ENCODE results near the gene PARD6B. TPM values are rescaled to one million over a fixed set of nuclear protein-coding genes. Genes with fewer than 3 reads are reported as not detected.

Gene PARD6B
- polyA plus RNA-seq, 1 donor from 2014 or later: 5.9 TPM

DNA sequence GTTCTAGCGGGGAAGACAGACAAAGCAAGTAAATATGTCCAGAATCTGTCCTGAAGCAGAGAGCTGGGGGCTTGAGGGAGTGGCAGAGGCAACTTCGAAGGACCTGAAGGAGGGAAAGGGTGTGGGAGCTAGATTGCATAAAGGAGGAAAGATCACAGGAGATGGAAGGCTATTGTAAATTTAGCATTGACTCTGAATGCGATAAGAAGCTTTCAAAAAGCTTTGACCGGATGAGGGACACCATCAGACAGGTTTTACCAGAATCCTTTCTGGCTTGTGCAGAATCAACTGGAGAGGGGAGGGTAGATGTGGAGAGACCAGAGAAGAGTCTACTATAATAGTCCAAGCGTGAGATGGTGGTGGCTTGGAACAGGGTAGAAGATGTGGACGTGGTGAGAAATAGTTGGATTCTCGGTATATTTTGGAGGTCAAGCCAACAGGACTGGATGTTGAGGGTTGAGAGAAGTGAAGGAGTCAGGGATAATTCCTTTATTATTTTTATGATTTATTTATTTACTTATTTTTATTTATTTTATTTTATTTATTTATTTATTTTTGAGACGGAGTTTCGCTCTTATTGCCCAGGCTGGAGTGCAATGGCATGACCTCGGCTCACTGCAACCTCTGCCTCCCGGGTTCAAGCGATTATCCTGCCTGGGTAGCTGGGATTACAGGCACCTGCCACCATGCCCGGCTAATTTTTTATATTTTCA is 20.1 kb upstream of the PARD6B start:
- H3K79me2 ChIP-seq (replicated peaks; ENCODE audit: insufficient read depth, low read length): no peaks in the 10 kb centered on the region
- H4K20me1 ChIP-seq (ENCODE audit: insufficient read depth): no peaks in the 10 kb centered on the region
- no peak overlapping the region for H3K4me3 ChIP-seq (ENCODE audit: low read length)
- no peak overlapping the region for H3K4me2 ChIP-seq (ENCODE audit: low read length)
- no peaks in the 10 kb centered on the region for H3K27me3 ChIP-seq (ENCODE audit: insufficient read depth, low read depth, low read length)
- no peak overlapping the region for H3K9ac ChIP-seq (ENCODE audit: low read length)
- no peaks in the 10 kb centered on the region for H3K9me3 ChIP-seq (ENCODE audit: low read length)
- TF ChIP-seq EP300 (conservative IDR thresholded peaks at IDR 0.05; ENCODE audit: poor library complexity, severe bottlenecking): no peak
- TF ChIP-seq, protein P1, sequence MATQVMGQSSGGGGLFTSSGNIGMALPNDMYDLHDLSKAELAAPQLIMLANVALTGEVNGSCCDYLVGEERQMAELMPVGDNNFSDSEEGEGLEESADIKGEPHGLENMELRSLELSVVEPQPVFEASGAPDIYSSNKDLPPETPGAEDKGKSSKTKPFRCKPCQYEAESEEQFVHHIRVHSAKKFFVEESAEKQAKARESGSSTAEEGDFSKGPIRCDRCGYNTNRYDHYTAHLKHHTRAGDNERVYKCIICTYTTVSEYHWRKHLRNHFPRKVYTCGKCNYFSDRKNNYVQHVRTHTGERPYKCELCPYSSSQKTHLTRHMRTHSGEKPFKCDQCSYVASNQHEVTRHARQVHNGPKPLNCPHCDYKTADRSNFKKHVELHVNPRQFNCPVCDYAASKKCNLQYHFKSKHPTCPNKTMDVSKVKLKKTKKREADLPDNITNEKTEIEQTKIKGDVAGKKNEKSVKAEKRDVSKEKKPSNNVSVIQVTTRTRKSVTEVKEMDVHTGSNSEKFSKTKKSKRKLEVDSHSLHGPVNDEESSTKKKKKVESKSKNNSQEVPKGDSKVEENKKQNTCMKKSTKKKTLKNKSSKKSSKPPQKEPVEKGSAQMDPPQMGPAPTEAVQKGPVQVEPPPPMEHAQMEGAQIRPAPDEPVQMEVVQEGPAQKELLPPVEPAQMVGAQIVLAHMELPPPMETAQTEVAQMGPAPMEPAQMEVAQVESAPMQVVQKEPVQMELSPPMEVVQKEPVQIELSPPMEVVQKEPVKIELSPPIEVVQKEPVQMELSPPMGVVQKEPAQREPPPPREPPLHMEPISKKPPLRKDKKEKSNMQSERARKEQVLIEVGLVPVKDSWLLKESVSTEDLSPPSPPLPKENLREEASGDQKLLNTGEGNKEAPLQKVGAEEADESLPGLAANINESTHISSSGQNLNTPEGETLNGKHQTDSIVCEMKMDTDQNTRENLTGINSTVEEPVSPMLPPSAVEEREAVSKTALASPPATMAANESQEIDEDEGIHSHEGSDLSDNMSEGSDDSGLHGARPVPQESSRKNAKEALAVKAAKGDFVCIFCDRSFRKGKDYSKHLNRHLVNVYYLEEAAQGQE (IDR thresholded peaks at IDR 0.05; ENCODE audit: borderline replicate concordance): no peak
- no peaks in the 10 kb centered on the region for H3F3A ChIP-seq (ENCODE audit: insufficient read depth, low read length, poor library complexity, severe bottlenecking)
- H3K9me2 ChIP-seq (ENCODE audit: insufficient read depth, low read length): no peaks in the 10 kb centered on the region
- H3K27ac ChIP-seq (ENCODE audit: low read length): no peak overlapping the region
- no peaks in the 10 kb centered on the region for H3K36me3 ChIP-seq (ENCODE audit: insufficient read depth, low read length)
- no peak overlapping the region for H2AFZ ChIP-seq (ENCODE audit: low read depth, low read length)

DNA sequence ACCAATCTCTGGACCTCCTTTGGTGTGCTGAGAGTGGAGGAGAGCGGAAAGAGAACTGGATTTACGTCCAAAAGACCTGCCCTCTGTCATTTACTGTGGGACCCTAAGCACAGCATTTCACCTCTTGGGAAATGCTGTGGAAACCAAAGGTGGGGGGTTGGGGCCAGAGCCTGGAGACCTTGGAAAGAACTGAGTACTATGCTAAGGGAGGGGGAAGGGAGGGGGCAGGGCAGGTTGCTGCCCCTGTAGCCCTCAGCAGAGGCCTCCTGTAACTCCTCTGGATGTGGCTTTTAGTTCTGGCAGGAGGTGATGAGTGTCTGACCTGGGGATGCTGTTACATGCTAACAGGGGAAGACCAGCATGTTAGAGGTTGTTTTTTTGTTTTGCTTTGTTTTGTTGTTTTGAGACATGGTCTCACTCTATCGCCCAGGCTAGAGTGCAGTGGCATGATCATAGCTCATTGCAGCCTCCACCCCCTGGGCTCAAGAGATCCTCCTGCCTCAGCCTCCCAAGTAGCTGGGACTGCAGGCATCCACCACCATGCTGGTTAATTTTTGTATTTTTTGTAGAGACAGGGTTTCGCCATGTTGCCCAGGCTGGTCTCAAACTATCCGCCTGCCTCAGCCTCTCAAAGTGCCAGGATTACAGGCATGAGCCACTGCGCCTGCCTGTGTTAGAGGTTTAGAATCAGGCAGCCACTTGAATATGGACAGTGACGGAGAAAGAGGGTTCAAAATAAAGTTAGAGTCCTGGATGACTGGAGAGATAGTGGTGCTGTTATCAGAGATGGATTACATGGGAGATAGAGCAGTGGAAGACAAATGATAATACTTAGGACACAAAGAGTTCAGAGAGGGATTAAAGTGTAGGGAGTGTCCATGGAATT is 18.4 kb upstream of the PARD6B start:
- H3K9me2 ChIP-seq (ENCODE audit: insufficient read depth, low read length): no peaks in the 10 kb centered on the region
- no peak for TF ChIP-seq EZH2 (IDR thresholded peaks at IDR 0.05; ENCODE audit: borderline replicate concordance, insufficient read depth, low read length, poor library complexity, severe bottlenecking)
- no peak for TF ChIP-seq RAD21 (conservative IDR thresholded peaks at IDR 0.05)
- TF ChIP-seq EP300 (conservative IDR thresholded peaks at IDR 0.05; ENCODE audit: poor library complexity, severe bottlenecking): no peak
- TF ChIP-seq, protein P1 (IDR thresholded peaks at IDR 0.05; ENCODE audit: borderline replicate concordance): no peak
- TF ChIP-seq TAF1 (IDR thresholded peaks at IDR 0.05; ENCODE audit: low read depth): no peak
- no peak for TF ChIP-seq CTCF (IDR thresholded peaks at IDR 0.05; ENCODE audit: poor library complexity, severe bottlenecking)
- H3K36me3 ChIP-seq (ENCODE audit: insufficient read depth, low read length): no peaks in the 10 kb centered on the region
- no peaks in the 10 kb centered on the region for H3K9me3 ChIP-seq (ENCODE audit: low read length)
- no peak overlapping the region for H3K9ac ChIP-seq (ENCODE audit: low read length)
- H3K27me3 ChIP-seq (ENCODE audit: insufficient read depth, low read depth, low read length): no peaks in the 10 kb centered on the region
- H2AFZ ChIP-seq (ENCODE audit: low read depth, low read length): no peak overlapping the region
- no peaks in the 10 kb centered on the region for H4K20me1 ChIP-seq (ENCODE audit: insufficient read depth)
- H3K79me2 ChIP-seq (replicated peaks; ENCODE audit: insufficient read depth, low read length): no peaks in the 10 kb centered on the region
- no peak overlapping the region for H3K27ac ChIP-seq (ENCODE audit: low read length)
- H3K4me3 ChIP-seq (ENCODE audit: low read length): no peak overlapping the region
- no peaks in the 10 kb centered on the region for H3F3A ChIP-seq (ENCODE audit: insufficient read depth, low read length, poor library complexity, severe bottlenecking)
- no peak overlapping the region for H3K4me2 ChIP-seq (ENCODE audit: low read length)

Data from neural cell (in vitro differentiated cells).